ENCODE results near the gene ZNF74.

ZNF74 gene

GRCh38 chr22:20422271-20423007 is 28.5 kb downstream of the ZNF74 start:
- DNase-seq: no peak

- DNase-seq: no peak
These were observed 29.3 kb downstream of the ZNF74 start for GRCh38 chr22:20423008-20423905.

DNA sequence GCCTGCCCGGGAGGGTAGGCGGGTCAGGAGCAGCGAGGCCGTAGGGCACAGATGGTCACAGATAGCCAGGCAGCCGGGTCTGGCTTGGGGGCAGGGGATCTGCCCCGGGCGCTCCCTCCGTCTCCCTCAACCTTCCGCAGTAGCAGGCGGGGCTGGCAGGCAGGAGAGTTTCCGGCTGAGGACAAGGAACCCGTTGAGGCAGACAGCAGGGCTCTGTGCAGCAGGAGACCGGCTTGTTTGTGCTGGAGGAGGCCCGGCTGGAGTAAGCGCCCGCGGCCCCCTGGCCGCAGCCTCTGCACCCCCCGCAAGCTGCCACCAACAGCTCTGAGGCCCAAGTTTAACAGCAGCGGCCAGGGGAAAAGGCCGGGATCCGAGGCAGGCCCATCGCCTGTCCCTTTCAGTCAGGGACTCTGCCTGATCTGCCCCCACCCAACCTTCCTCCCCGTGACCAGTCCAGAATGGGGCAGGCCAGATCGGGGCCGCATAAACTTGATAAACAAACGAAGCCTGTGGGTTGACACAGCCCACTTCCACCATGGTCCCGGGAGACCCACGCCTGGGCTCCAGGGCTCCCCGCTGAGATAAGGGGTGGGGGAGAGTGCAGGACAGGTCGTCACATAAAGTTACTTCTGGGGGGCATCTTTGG is 30.1 kb downstream of the ZNF74 start:
- no peak for DNase-seq

- no peak for DNase-seq
These were observed 30.6 kb downstream of the ZNF74 start for GRCh38 chr22:20424568-20424931.

DNA sequence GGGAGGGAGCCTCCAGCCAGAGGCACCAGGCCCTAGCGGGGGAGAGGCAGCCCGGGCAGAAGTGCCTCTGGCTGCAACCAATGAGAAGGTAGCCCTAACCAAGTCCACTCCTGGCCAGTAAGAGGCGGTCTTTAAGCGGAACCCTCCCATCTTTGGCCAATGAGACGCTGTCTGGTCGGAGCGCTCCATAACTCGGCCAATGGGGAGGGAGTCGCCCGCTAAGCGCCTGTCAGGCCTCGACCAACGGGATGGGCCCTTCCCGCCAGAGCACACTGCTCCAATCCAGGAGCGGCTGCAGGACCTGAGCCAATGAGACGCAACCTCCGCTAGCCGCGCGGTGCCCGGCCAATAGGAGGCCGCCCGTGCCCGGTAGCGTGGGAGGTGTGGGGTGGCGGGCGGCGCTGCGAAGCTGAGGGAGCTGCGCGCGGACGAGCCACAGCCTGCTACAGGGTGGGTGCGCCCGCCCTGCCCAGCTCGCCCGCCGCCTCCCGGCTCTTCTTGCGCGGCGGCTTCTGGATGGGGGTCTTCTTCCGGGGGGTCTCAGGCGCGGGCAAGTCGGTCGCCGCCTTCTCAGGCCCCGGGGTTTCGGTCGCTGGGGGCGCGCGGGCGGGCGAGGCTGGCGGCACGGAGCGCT is 31.1 kb downstream of the ZNF74 start:
- no peak for DNase-seq

- DNase-seq: no peak
These were observed 31.8 kb downstream of the ZNF74 start for GRCh38 chr22:20425566-20426258.

DNA sequence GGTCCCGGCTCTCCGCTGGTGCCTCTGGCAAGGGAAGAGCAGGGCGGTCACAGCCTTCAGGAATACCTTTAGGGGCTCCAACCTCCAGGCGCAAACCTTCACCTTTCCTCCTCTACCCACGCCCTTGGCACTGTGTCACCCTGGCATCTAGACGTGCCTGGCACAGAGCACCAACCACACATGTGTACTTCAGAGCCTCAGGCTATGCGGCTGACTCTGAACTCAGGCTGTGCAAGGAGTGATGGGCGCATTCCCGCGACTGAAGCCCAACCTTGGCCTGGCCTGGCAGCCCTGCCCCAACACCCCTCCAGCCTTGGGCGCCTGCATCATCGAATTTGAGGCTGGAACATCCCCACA is 32.3 kb downstream of the ZNF74 start:
- no peak for DNase-seq

DNA sequence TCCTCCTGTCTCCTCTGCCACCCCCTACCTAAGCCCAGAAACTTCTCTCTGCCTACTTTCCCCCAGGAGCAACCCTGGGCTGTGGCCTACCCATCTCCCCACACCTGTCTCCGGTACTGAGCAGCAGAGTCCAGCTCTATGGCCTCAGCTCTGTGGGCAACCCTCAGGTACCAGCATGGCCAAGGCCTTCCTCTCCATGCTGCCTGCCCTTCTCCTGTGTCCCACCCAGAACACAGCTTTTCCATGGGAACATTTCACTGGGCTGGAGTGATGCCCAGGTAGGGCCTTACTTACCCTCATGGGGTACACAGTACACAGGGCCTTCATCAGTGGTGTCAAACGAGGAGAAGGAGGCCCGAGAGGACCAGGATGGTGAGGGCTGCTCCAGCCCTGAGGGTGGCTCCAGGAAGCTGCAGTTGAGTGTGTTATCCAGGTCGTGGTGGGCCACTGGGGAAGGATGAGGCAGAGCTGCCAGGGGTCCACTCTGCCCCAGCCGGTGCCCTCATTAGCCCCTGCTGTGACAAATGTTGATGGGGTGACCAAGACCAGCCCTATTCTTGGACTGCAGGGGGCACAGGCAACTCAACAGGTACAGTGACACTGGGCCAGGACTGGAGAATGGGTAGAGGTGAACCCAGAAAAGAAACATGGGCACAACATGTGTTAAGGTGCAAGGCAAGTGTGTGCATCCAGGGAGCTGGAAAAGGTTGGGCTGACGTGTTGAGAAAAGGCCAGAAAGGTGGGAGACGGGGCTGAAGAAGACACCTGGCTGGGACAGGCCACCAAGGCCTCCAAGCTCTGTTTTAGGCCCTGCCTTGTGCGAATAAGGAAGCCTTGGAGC is 33.4 kb downstream of the ZNF74 start:
- DNase-seq: no peak

- DNase-seq: no peak
These were observed 34.0 kb downstream of the ZNF74 start for GRCh38 chr22:20427945-20428417.

GRCh38 chr22:20428496-20429253 is 34.7 kb downstream of the ZNF74 start:
- no peak for DNase-seq

- DNase-seq: no peak
These were observed 35.5 kb downstream of the ZNF74 start for GRCh38 chr22:20429254-20430100.

DNA sequence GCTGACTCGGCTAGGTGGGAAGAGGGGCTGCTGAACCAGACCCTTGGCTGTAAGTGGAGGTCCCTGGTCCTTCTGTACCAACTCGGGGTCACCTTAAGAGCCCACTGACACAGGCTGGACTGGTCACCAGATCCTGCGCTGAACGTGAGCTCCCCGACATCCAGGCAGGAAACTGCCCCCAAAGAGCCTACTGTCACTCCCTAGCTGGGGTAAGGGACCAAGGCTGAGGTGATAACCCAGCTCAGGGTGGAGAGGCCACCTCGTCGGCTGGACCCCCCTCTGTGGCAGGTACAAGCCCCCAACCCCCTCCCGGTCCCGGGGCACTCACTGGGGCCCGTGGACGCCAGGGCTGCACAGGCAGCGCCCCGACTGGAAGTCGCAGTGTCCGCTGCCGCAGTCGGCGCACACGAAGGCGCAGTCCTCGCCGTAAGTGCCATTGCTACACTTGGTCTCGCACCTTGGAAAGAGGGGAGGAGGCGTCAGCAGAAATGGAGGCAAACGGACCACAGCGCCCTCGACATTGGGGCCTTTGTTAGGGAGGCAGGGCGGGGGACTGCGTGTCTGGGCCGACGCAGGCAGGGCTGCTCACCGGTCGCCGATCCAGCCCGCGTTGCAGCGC is 36.3 kb downstream of the ZNF74 start:
- no peak for DNase-seq

GRCh38 chr22:20430720-20431510 is 37.0 kb downstream of the ZNF74 start:
- DNase-seq: no peak

DNA sequence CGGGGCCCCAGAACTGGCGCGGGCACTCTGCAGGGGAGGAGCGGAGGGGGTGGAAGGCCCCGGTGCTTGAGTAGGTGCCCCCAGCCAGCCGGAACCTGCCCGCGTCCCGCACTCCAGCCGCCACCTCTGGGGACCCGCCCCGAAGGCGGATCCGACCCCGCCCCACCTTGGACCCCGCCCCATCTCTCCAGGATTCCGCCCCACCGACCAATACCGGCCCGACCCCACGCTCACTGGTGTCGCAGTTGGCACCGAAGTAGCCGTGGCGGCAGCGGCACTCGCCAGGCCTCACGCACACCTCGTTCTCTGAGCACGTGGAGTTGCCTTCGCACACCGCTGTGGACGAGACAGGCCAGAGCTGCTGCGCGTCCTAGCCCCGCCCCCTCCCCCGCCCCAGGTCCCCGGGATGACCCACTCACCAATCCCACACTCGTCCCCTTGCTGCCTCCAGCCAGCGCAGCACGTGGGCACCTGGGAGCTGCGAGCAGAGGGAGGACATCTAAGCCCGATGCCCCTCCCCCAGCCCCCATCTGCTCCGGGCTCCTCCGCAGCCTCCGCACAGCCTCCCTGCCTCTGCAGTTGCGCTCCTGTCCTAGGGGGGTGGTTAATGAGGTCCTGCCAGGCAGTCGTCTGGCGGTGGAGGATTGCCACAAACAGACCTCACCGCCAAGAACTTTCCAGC is 37.7 kb downstream of the ZNF74 start:
- no peak for DNase-seq

- no peak for DNase-seq
These were observed 38.3 kb downstream of the ZNF74 start for GRCh38 chr22:20432244-20432686.

DNA sequence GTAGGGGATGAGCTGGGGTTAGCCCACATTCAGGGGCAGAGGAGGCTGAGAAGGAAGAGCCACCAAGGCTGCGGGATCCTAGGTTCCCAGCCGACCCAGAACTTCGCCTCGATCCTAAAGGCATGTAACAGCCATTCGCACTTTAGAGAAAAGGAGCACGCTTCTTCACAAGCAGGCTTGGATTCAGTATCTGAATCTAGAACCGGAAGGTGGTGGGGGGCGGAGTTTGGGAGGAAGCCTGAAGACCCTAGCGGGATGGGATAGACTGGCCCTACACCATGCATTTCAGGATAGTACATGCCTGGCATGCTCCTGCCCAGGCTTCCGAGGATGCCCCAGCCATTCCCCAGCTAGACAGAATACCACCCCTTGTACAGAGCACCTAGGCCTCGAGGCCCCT is 39.2 kb downstream of the ZNF74 start:
- DNase-seq: no peak

DNA sequence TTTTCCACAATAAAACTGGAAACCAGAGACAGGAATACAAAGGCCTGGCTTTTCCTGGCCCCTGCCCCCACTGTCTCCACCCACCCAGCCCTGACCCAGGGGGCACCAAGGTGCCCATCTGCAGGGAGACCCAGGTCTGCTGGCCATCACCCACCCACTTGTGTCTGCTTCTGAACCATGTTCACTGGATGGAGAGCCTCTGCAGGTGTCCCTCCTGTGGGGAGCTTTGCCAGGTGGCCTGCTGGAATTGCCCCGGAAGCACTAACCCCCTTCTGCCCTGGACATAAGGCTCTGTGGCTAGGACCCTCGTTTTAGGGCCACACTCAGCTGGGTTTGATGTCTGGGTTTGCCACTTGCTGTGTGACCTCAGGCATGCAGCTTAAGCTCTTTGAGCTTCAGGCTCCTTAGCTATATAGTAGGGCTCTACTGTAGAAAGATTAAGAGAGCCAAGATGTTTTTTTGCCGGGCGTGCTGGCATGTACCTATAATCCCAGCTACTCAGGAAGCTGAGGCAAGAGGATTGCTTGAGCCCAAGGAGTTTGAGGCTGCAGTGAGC is 39.8 kb downstream of the ZNF74 start:
- DNase-seq: no peak

Measured in cerebellar nuclear complex (tissue), 1 donor.